Stimulated activated CD8-positive, alpha-beta memory T cell treated with anti-CD3 and anti-CD28 coated beads, Interleukin-15, amount 100 ng/mL, for 24 hours (primary cell): Measurements from ENCODE around the gene XKR8.
"Not testable (repeated sequence)": the region's sequence is repeated elsewhere in the genome, so short reads cannot be mapped to it uniquely, and the experiment has no call there.

ENCODE experiments used
- DNase-seq: peaks from one replicate; pipeline ENCODE4 v3.0.0-alpha.2; 2020; ENCODE audit warnings: low read depth

XKR8 gene

DNA sequence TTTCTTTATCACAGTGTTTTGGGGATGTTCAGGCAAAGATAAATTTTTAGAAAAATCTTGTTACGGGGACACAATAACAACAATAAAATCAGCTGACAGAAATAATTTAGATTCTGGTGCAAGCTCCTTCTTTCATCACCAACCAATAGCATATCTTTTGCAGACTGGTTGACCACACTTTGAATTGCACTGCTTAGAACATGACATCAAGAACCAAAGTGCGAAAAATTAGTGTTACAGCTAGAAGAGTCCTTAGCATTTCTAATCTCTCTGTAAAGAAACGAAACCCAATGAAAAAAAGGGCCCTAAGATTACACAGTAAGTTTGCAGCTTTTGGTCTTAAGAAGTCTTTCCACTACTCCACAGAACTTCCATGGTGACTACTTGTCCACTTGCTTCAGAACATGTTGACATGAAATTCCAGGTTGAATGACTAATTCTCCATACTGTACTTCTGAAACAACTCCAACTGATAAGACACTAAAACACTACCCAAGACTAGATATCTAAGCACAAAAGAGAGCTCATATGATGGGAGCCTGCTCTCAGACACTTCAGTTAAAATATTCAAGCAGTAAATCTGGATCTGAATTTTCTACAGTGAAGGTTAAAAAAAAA is 31.3 kb downstream of the XKR8 start:
- no peak for DNase-seq

DNA sequence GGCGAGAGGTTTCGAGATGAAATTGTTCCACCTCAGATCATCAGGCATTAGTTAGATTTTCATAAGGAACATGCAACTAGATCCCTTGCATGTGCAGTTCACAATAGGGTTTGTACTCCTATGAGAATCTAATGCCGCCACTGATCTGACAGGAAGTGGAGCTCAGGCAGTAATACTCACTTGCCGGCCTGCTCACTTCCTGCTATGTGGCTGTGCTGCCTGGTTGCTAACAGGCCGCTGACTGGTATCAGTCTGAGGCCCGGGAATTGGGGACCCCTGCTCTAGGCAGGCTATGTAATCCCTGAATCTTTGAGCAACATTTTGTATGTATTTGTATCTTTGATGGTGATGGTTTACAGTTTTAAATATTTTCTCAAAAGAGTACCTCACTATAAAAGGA is 32.5 kb downstream of the XKR8 start:
- no peak for DNase-seq

DNA sequence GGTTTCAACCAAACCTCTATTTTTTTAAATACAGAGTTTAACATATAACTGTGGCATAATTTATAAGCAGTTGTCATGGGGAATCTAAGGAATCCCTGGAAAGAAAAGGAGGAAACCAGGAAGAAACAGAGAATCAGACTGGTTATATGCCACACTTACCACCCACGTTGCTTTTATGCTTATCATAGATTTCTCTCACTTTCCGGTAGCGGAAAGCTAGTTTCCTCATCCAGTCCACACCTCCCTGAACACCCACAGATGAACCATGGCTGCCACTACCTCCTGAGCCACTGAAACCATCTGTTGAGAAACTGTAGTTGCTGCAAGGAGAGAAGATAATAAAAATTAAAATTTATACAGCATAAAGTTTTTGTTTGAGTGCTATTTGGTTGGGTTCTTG is 33.5 kb downstream of the XKR8 start:
- no peak for DNase-seq

DNA sequence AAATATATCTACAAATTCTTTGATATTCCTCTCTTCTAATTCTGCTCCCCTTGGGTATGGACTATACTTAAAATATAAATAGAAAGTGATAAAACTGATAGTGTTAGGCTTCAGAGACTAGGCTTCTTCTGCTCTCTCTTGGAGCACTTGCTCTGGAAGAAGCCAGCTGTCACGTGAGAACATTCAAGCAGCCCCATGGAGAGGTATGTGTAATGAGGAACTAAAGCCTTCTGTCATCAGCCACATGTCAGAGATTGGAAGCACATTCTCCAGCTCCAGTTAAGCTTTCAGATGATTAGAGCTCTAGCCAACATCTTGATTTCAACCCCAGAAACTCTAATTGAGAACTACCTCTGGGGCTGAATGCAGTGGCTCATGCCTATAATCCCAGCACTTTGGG is 34.3 kb downstream of the XKR8 start:
- no peak for DNase-seq

DNA sequence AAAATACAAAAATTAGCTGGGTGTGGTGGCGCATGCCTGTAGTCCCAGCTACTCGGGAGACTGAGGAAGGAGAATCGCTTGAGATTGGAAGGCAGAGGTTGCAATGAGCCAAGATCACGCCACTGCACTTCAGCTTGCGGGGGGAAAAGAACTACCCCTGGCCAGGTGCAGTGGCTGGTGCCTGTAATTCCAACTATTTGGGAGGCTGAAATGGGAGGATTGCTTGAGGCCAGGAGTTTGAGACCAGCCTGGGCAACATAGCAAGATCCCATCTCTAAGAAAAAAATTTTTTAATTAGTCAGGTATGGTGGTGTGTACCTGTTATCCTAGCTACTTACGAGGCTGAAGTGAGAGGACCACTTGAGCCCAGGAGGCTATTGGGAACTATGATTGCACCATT is 34.8 kb downstream of the XKR8 start:
- DNase-seq: not testable (repeated sequence)

DNA sequence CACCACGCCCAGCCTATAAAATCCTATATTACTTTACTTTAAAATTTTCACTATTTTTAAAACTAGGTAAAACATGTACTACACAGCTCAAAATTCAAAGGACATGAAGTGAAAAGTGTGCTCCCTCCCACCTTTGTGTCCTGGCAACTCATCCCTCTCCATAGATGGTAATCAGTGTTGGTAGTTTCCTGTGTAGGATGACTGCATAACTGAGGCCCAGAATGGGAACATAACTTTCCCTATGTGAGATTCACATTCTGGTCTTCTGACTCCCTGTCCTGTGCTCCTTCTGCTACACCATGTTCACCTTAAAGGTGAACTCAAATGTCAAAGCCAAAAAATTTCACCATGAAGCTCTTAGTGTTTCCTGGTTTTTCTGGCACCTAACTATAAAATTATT is 39.3 kb downstream of the XKR8 start:
- DNase-seq: no peak

DNA sequence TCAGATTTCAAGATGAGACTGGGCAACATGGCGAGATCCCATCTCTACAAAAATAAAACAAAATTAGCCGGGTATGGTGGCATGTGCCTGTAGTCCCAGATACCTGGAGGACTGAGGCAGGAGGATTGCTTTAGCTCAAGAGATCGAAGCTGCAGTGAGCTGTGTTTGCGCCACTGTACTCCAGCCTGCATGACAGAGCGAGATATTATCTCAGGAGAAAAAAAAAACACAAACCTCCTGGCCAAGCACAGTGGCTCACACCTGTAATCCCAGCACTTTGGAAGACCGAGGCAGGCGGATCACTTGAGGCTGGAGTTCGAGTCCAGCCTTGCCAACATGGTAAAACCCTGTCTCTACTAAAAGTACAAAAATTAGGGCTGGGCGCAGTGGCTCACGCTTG is 42.8 kb downstream of the XKR8 start:
- DNase-seq: no peak

DNA sequence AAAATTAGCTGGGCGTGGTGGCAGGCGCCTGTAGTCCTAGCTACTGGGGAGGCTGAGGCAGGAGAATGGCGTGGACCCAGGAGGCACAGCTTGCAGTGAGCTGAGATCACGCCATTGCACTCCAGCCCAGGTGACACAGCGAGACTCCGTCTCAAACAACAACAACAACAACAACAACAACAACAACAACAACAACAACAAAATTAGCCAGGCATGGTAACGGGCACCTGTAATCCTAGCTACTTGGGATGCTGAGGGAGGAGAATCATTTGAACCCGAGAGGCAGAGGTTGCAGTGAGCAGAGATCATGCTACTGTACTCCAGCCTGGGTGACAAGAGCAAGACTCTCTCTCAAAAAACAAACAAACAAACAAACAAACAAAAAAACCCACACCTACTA is 43.3 kb downstream of the XKR8 start:
- DNase-seq: not testable (repeated sequence)

DNA sequence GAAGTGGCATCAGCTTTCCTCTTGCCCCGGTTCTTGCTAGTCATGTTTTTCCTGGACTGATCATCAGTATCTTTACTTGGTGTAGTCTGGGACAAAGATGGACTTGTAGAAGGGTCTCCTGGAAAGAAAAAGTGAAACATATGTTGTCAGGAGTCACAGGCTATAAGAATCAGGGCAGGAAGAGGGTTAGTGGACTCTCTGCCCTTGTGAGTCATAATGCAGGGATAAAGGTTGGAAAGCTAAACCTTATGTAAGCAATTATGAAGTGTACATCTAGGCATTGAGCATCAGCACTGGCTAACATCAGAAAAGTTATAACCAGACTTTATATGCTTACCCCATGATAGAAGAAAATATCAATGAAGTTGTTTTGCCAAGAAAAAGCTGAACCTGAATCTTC is 51.2 kb downstream of the XKR8 start:
- DNase-seq: no peak
